HS-27A (cell line): ENCODE measurements around the gene CTRB1.
"Not testable (repeated sequence)": the region's sequence is repeated elsewhere in the genome, so short reads cannot be mapped to it uniquely, and the experiment has no call there.

Experiments
- DNase-seq: peaks from one replicate; pipeline ENCODE4 v3.0.0-alpha.2; 2012; ENCODE audit warnings: low read depth, missing footprints

Gene CTRB1

GRCh38 chr16:75204410-75204758 lies 14.4 kb upstream of the CTRB1 start:
- no peak for DNase-seq

- not testable (repeated sequence) for DNase-seq
Observed at GRCh38 chr16:75204905-75205304, 13.9 kb upstream of the CTRB1 start.

GRCh38 chr16:75205438-75205837 lies 13.3 kb upstream of the CTRB1 start:
- DNase-seq: not testable (repeated sequence)

GRCh38 chr16:75205961-75206748 lies 12.6 kb upstream of the CTRB1 start:
- not testable (repeated sequence) for DNase-seq

- no peak for DNase-seq
Observed at GRCh38 chr16:75206749-75207451, 11.9 kb upstream of the CTRB1 start, which contains the start of gene CTRB2. Gene CTRB2 (minus strand): TSS chr16:75207161. CDS start chr16:75207141, 20 bp downstream.

- no peak for DNase-seq
Observed at GRCh38 chr16:75207831-75208230, 11.0 kb upstream of the CTRB1 start.

- no peak for DNase-seq
Observed at GRCh38 chr16:75208242-75208825, 10.5 kb upstream of the CTRB1 start.

GRCh38 chr16:75208861-75209505 lies 9.8 kb upstream of the CTRB1 start:
- no peak for DNase-seq

GRCh38 chr16:75209514-75209913 lies 9.3 kb upstream of the CTRB1 start:
- not testable (repeated sequence) for DNase-seq

- DNase-seq: no peak
Observed at GRCh38 chr16:75209944-75210343, 8.8 kb upstream of the CTRB1 start.

- DNase-seq: not testable (repeated sequence)
Observed at GRCh38 chr16:75211286-75211685, 7.5 kb upstream of the CTRB1 start.

- no peak for DNase-seq
Observed at GRCh38 chr16:75216127-75216526, 2.7 kb upstream of the CTRB1 start.

- no peak for DNase-seq
Observed at GRCh38 chr16:75216576-75216975, 2.2 kb upstream of the CTRB1 start.

GRCh38 chr16:75217389-75217851 lies 1.4 kb upstream of the CTRB1 start:
- DNase-seq: no peak

GRCh38 chr16:75219088-75219487 lies 300 bp downstream of the CTRB1 start:
- no peak for DNase-seq

- no peak for DNase-seq
Observed at GRCh38 chr16:75219838-75220237, 1.1 kb downstream of the CTRB1 start.

GRCh38 chr16:75222271-75222783 lies 3.5 kb downstream of the CTRB1 start:
- no peak for DNase-seq

- not testable (repeated sequence) for DNase-seq
Observed at GRCh38 chr16:75223129-75223528, 4.3 kb downstream of the CTRB1 start.

- DNase-seq: no peak
Observed at GRCh38 chr16:75224306-75225082, 5.7 kb downstream of the CTRB1 start.

GRCh38 chr16:75225092-75225491 lies 6.3 kb downstream of the CTRB1 start:
- DNase-seq: no peak
